Loucy (cell line): ENCODE results near the gene GNG2.

Experiments
- H2AFZ ChIP-seq: fragments of 200-600 bp; sonication (generic); 2 replicates; pipeline ENCODE4 v1.6.0; 2016; ENCODE audit warnings: antibody characterized with exemption, mild to moderate bottlenecking, low read length, moderate library complexity
- H3F3A ChIP-seq: fragments of 200-600 bp; 2 replicates; pipeline ENCODE4 v1.6.0; 2016; ENCODE audit warnings: antibody characterized with exemption, low read depth, mild to moderate bottlenecking
- H3K27me3 ChIP-seq: fragments of 200-600 bp; sonication (generic); 2 replicates; pipeline ENCODE4 v1.6.1; 2014; ENCODE audit warnings: low read length, mild to moderate bottlenecking; ENCODE audit not compliant: insufficient read depth, poor library complexity, severe bottlenecking
- H3K36me3 ChIP-seq: fragments of 200-600 bp; sonication (generic); 2 replicates; pipeline ENCODE4 v1.6.1; 2016; ENCODE audit warnings: low read length; ENCODE audit not compliant: insufficient read depth
- H3K4me1 ChIP-seq: fragments of 200-600 bp; sonication (generic); 2 replicates; pipeline ENCODE4 v1.5.1; 2014; ENCODE audit warnings: low read length, mild to moderate bottlenecking; ENCODE audit not compliant: insufficient read depth, poor library complexity, severe bottlenecking
- H3K4me2 ChIP-seq: fragments of 200-600 bp; sonication (generic); 2 replicates; pipeline ENCODE4 v1.6.0; 2014; ENCODE audit warnings: antibody characterized with exemption, low read length, low read depth, mild to moderate bottlenecking; ENCODE audit not compliant: poor library complexity, severe bottlenecking
- H3K4me3 ChIP-seq: fragments of 200-600 bp; sonication (generic); 2 replicates; pipeline ENCODE4 v1.5.1; 2014; ENCODE audit warnings: low read length, mild to moderate bottlenecking, mixed read lengths; ENCODE audit not compliant: poor library complexity, severe bottlenecking
- H3K79me2 ChIP-seq: fragments of 200-600 bp; sonication (generic); 2 replicates; pipeline ENCODE4 v1.6.1; 2014; ENCODE audit warnings: low read length; ENCODE audit not compliant: insufficient read depth
- H3K9ac ChIP-seq: fragments of 200-600 bp; sonication (generic); 2 replicates; pipeline ENCODE4 v1.6.0; 2014; ENCODE audit warnings: mild to moderate bottlenecking, low read depth, low read length, moderate library complexity; ENCODE audit not compliant: poor library complexity, severe bottlenecking
- H3K9me2 ChIP-seq: fragments of 200-600 bp; sonication (generic); replicated peaks from 2 replicates; pipeline ENCODE4 v1.6.1; 2016; ENCODE audit warnings: low read depth, low read length, mixed read lengths
- H3K9me3 ChIP-seq: fragments of 200-600 bp; sonication (generic); 2 replicates; pipeline ENCODE4 v1.6.1; 2014; ENCODE audit warnings: mild to moderate bottlenecking, antibody characterized with exemption, low read length, low read depth; ENCODE audit not compliant: insufficient read depth
- H4K20me1 ChIP-seq: fragments of 200-600 bp; sonication (generic); 2 replicates; pipeline ENCODE4 v1.6.0; 2014; ENCODE audit warnings: antibody characterized with exemption, low read length, mild to moderate bottlenecking; ENCODE audit not compliant: insufficient read depth, poor library complexity, severe bottlenecking
- EZH2phosphoT487 ChIP-seq: fragments of 200-600 bp; IDR thresholded peaks from 2 replicates; pipeline ENCODE4 v1.6.1; 2018; ENCODE audit warnings: antibody characterized with exemption, mild to moderate bottlenecking, moderate library complexity, borderline replicate concordance
- TF ChIP-seq, protein P1 (sequence below): fragments of 200-600 bp; sonication (generic); conservative IDR thresholded peaks from 2 replicates; pipeline ENCODE4 v1.5.1; 2014; ENCODE audit warnings: mild to moderate bottlenecking, antibody characterized with exemption, low read length

The GNG2 gene

DNA sequence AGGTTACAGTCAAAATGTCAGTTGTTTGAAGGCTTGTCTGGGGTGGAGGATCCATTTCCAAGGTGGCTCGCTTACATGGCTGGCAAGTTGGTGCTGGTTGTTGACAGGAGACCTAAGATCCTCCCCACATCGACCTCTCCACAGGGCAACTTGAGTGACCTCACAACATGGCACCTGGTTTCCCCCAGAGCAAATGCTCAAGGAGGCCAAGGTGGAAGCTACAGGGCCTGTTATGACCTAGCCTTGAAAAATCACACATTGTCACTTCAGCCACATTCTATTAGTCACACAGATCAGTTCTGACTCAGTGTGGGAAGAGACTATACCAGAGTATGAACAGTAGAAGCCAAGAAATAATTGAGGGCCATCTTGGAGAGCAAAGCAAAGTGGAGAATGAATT is 11.3 kb upstream of the GNG2 start:
- no peaks in the 10 kb centered on the region for H4K20me1 ChIP-seq
- no peaks in the 10 kb centered on the region for H3K36me3 ChIP-seq
- H3K9me3 ChIP-seq, result peaks cover 6% of the 10 kb centered on the region; the same call in 1 of the 2 replicates
- no peak overlapping the region for H2AFZ ChIP-seq
- no peak overlapping the region for H3K9ac ChIP-seq
- H3K9me2 ChIP-seq, result no peaks in the 10 kb centered on the region
- TF ChIP-seq, protein P1, sequence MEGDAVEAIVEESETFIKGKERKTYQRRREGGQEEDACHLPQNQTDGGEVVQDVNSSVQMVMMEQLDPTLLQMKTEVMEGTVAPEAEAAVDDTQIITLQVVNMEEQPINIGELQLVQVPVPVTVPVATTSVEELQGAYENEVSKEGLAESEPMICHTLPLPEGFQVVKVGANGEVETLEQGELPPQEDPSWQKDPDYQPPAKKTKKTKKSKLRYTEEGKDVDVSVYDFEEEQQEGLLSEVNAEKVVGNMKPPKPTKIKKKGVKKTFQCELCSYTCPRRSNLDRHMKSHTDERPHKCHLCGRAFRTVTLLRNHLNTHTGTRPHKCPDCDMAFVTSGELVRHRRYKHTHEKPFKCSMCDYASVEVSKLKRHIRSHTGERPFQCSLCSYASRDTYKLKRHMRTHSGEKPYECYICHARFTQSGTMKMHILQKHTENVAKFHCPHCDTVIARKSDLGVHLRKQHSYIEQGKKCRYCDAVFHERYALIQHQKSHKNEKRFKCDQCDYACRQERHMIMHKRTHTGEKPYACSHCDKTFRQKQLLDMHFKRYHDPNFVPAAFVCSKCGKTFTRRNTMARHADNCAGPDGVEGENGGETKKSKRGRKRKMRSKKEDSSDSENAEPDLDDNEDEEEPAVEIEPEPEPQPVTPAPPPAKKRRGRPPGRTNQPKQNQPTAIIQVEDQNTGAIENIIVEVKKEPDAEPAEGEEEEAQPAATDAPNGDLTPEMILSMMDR, result no peak
- no peak for TF ChIP-seq EZH2phosphoT487
- no peak overlapping the region for H3K4me3 ChIP-seq
- H3K79me2 ChIP-seq, result no peaks in the 10 kb centered on the region
- peaks cover 25% of the 10 kb centered on the region for H3F3A ChIP-seq
- no peak overlapping the region for H3K4me2 ChIP-seq
- no peaks in the 10 kb centered on the region for H3K27me3 ChIP-seq
- H3K4me1 ChIP-seq, result peaks cover 59% of the 10 kb centered on the region

DNA sequence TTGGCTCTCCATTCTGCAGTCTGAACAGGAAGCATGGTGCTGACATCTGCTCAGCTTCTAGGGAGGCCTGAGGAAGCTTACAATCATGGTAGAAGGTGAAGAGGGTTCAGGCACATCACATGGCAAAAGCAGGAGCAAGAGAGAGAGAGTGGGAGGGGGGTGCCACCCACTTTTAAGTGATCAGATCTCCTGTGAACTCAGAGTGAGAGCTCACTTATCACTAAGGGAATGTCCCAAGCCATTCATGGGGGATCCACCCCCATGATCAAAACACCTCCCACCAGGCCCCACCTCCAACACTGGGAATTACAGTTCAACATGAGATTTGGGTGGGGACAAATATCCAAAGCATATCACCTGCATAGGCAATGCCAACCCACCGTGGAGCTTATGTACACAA is 9.8 kb upstream of the GNG2 start:
- Histone ChIP-seq H3K9me2 (no peaks in the 10 kb centered on the region), H3K36me3 (no peaks in the 10 kb centered on the region), H3K4me2 (no peak overlapping the region), H3K4me1 (peaks cover 50% of the 10 kb centered on the region), H3K79me2 (no peaks in the 10 kb centered on the region), H3F3A (peaks cover 25% of the 10 kb centered on the region), H4K20me1 (no peaks in the 10 kb centered on the region), H2AFZ (no peak overlapping the region), H3K27me3 (no peaks in the 10 kb centered on the region), H3K9ac (no peak overlapping the region), H3K9me3 (peaks cover 6% of the 10 kb centered on the region; the same call in 1 of the 2 replicates), H3K4me3 (no peak overlapping the region)
- TF ChIP-seq, protein P1, result no peak
- no peak for TF ChIP-seq EZH2phosphoT487

DNA sequence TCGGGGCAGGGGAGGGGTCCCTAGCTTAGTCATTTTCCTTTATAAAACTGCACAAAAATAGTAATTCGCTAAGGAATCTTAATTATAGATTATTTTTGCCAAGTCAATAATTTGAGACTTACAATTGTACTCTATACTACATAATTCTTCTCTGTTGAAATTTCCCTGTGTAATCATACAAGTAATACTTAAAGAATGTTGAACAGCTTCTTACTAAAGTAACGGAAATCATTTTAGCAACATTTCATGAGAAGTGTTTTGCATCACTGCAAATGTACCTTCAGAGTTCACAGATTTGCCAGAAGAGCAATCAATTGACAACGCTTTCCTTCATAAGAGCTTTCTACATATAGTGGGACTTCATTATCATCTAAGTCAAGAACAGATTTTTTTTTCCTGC is 7.9 kb upstream of the GNG2 start:
- H3K4me1 ChIP-seq, result peaks cover 34% of the 10 kb centered on the region
- H4K20me1 ChIP-seq, result no peaks in the 10 kb centered on the region
- no peak overlapping the region for H3K9ac ChIP-seq

More for the DNA sequence above, 7.9 kb upstream of the GNG2 start:
- no peaks in the 10 kb centered on the region for H3K9me2 ChIP-seq
- H3K27me3 ChIP-seq, result no peaks in the 10 kb centered on the region
- no peaks in the 10 kb centered on the region for H3K79me2 ChIP-seq
- peaks cover 10% of the 10 kb centered on the region for H3F3A ChIP-seq
- no peaks in the 10 kb centered on the region for H3K36me3 ChIP-seq
- no peak overlapping the region for H2AFZ ChIP-seq
- H3K4me2 ChIP-seq, result no peak overlapping the region
- TF ChIP-seq, protein P1, result no peak
- TF ChIP-seq EZH2phosphoT487, result no peak
- H3K9me3 ChIP-seq, result peaks cover 8% of the 10 kb centered on the region; the same call in 1 of the 2 replicates
- H3K4me3 ChIP-seq, result no peak overlapping the region
